HepG2 (cell line): Measurements from ENCODE around the gene SAPCD1. TPM values are rescaled to one million over a fixed set of nuclear protein-coding genes. Genes with fewer than 3 reads are reported as not detected.
A peak's percentile ranks its signal among the peaks of the same experiment; 100 is the strongest.

ENCODE experiments used
- FOXA3 ChIP-seq: IDR thresholded peaks from 2 replicates; pipeline ENCODE4 v1.6.1; 2016; ENCODE audit warnings: missing genetic modification reagents, missing compliant biosample characterization
- HMGXB4 ChIP-seq, 2 experiments: sonication (generic) in 1 of 2; formaldehyde crosslinking in 1 of 2; IDR thresholded peaks; 2 replicates each; pipeline versions ENCODE4 v1.4.0 to v1.6.1; 2018 to 2020; ENCODE audit warnings: missing genetic modification reagents in 2 of 2, borderline replicate concordance in 1 of 2, low read depth in 1 of 2, mild to moderate bottlenecking in 1 of 2, missing biosample characterization in 1 of 2
- MEF2D ChIP-seq: sonication (generic); formaldehyde crosslinking; IDR thresholded peaks from 2 replicates; pipeline ENCODE4 v1.5.1; 2020; ENCODE audit warnings: mild to moderate bottlenecking, missing genetic modification reagents
- PRDM4 ChIP-seq: sonication (generic); formaldehyde crosslinking; IDR thresholded peaks from 2 replicates; pipeline ENCODE4 v1.9.0; 2021; ENCODE audit warnings: missing genetic modification reagents, borderline replicate concordance
- RELA ChIP-seq: sonication (generic); formaldehyde crosslinking; IDR thresholded peaks from 2 replicates; pipeline ENCODE4 v1.4.0; 2020; ENCODE audit warnings: missing genetic modification reagents
- RNF2 ChIP-seq: fragments of 450-650 bp; conservative IDR thresholded peaks from 2 replicates; pipeline ENCODE4 v1.6.1; 2016; ENCODE audit warnings: low read depth
- RNF219 ChIP-seq: sonication (generic); formaldehyde crosslinking; IDR thresholded peaks from 2 replicates; pipeline ENCODE4 v1.5.0; 2020; ENCODE audit warnings: mild to moderate bottlenecking, missing genetic modification reagents
- SMC3 ChIP-seq: IDR thresholded peaks from 2 replicates; pipeline ENCODE4 v1.6.1; 2011; ENCODE audit warnings: low read length, improper control_type of control experiment
- THAP9 ChIP-seq: sonication (generic); formaldehyde crosslinking; IDR thresholded peaks from 2 replicates; pipeline ENCODE4; 2020; ENCODE audit warnings: missing genetic modification reagents, mild to moderate bottlenecking, borderline replicate concordance
- UBTF ChIP-seq: sonication (generic); formaldehyde crosslinking; IDR thresholded peaks from 2 replicates; pipeline ENCODE4 v1.4.0; 2020; ENCODE audit warnings: mild to moderate bottlenecking, missing genetic modification reagents
- ZNF207 ChIP-seq: fragments of 450-650 bp; IDR thresholded peaks from 2 replicates; pipeline ENCODE4 v1.6.1; 2016; ENCODE audit warnings: antibody characterized with exemption, borderline replicate concordance
- ZNF367 ChIP-seq: sonication (generic); formaldehyde crosslinking; IDR thresholded peaks from 2 replicates; pipeline ENCODE4 v1.4.0; 2020; ENCODE audit warnings: missing genetic modification reagents, borderline replicate concordance
- ZNF841 ChIP-seq: sonication (generic); formaldehyde crosslinking; IDR thresholded peaks from 2 replicates; pipeline ENCODE4 v1.8.1; 2023; ENCODE audit warnings: missing genetic modification reagents, borderline replicate concordance
- polyA plus RNA-seq, 8 experiments: library from polyadenylated mRNA; depleted of rRNA in 3 of 8; stranded (reverse) in 7 of 8; unstranded in 1 of 8; fragments of >200 nt; fragmentation: Illumina TruSeq in 4 of 8; extraction: Trizol in 4 of 8; gene quantifications; 2 replicates each; pipeline versions ENCODE4 v1.2.1 to v1.2.3, GENCODE V29; 2011 to 2016; ENCODE audit warnings: low read depth in 4 of 8, missing spikeins in 1 of 8, mixed read lengths in 1 of 8; ENCODE audit not compliant: insufficient read depth in 1 of 8
- total RNA-seq, 5 experiments: library from RNA; depleted of rRNA; stranded (reverse); fragments of >200 nt; fragmentation: Illumina TruSeq; extraction: Trizol; gene quantifications; 2 replicates each; pipeline ENCODE4 v1.2.3, GENCODE V29; 2016; ENCODE audit warnings: low read depth in 1 of 5

Gene SAPCD1
- total and polyA plus RNA-seq, 2 of the 13 experiments (the other 11 are each of a cell fraction or from before 2014, with no cell fraction given): 2.5 to 3.9 TPM

- no peak for TF ChIP-seq RNF219 (CRISPR knock-in tag)
- peak; percentile 92; the same call in 1 of the 2 replicates for TF ChIP-seq PRDM4
- TF ChIP-seq HMGXB4 (CRISPR knock-in tag; IDR thresholded peaks at IDR 0.05; ENCODE audit: borderline replicate concordance in 1 of 2, low read depth in 1 of 2): peak; percentile 42 to 74; a peak in 2 of 4 replicates
- 0 out of 2 replicates have a peak, but pooled peaks have one; percentile 33 for TF ChIP-seq ZNF367
- TF ChIP-seq UBTF (CRISPR knock-in tag): no peak; the same call in 1 of the 2 replicates
- no peak for TF ChIP-seq ZNF207
- TF ChIP-seq SMC3: no peak
- TF ChIP-seq ZNF841 (CRISPR knock-in tag): peak; percentile 97
- TF ChIP-seq FOXA3: no peak
- peak; percentile 85 for TF ChIP-seq MEF2D (CRISPR knock-in tag)
- TF ChIP-seq THAP9 (CRISPR knock-in tag): peak; percentile 88; the same call in 1 of the 2 replicates
- TF ChIP-seq RNF2: peak; percentile 98
- TF ChIP-seq RELA (CRISPR knock-in tag): no peak
Observed at GRCh38 chr6:31739639-31740396, 22.6 kb upstream of the SAPCD1 start, which contains the start of gene MSH5 (continued).
